ENCODE results near the gene ANKRD44.

DNA sequence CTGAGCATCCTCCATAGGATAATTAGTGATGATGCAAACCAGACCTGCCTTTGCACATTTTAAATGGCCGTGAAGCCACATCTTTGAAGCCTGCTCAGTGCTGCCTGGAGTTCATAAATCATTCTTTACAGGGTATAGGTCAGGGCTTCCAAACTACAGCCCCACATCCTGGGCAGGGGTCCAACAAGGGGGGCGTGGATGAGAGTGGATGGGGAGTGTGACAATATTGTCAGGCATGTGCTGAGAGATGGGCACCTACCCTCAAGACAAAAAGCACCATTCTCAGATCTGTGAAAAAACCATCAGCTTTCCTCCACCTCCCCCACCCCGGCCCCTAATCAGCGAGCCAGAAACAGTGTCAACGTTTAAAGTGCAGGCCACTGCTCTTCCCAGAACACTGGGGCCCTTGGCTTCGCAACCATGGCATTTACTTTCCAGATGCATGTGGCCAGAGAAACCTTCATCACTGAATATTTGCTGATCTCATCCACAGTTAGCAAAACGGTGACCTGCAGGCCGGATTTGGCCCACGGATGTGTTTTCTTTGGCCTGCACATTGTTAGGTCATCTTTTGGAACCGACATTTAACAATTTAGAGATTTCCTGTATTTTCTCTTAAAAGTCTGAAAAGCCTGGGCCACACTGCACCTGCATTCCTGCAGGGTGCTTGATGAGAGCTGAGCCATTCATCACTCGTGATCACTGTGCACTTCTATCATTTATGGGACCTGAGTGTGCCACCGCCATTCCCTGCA is 130.7 kb downstream of the ANKRD44 start:
- TF ChIP-seq SREBF2 (IDR thresholded peaks at IDR 0.05) (no peak), SMC3 (IDR thresholded peaks at IDR 0.05) (no peak), HDAC2 (IDR thresholded peaks at IDR 0.05) (no peak), BHLHE40 (IDR thresholded peaks at IDR 0.05; ENCODE audit: low read depth, low read length) (no peak)
- TF ChIP-seq, protein P1, sequence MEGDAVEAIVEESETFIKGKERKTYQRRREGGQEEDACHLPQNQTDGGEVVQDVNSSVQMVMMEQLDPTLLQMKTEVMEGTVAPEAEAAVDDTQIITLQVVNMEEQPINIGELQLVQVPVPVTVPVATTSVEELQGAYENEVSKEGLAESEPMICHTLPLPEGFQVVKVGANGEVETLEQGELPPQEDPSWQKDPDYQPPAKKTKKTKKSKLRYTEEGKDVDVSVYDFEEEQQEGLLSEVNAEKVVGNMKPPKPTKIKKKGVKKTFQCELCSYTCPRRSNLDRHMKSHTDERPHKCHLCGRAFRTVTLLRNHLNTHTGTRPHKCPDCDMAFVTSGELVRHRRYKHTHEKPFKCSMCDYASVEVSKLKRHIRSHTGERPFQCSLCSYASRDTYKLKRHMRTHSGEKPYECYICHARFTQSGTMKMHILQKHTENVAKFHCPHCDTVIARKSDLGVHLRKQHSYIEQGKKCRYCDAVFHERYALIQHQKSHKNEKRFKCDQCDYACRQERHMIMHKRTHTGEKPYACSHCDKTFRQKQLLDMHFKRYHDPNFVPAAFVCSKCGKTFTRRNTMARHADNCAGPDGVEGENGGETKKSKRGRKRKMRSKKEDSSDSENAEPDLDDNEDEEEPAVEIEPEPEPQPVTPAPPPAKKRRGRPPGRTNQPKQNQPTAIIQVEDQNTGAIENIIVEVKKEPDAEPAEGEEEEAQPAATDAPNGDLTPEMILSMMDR (IDR thresholded peaks at IDR 0.05): no peak
- TF ChIP-seq, protein P2, sequence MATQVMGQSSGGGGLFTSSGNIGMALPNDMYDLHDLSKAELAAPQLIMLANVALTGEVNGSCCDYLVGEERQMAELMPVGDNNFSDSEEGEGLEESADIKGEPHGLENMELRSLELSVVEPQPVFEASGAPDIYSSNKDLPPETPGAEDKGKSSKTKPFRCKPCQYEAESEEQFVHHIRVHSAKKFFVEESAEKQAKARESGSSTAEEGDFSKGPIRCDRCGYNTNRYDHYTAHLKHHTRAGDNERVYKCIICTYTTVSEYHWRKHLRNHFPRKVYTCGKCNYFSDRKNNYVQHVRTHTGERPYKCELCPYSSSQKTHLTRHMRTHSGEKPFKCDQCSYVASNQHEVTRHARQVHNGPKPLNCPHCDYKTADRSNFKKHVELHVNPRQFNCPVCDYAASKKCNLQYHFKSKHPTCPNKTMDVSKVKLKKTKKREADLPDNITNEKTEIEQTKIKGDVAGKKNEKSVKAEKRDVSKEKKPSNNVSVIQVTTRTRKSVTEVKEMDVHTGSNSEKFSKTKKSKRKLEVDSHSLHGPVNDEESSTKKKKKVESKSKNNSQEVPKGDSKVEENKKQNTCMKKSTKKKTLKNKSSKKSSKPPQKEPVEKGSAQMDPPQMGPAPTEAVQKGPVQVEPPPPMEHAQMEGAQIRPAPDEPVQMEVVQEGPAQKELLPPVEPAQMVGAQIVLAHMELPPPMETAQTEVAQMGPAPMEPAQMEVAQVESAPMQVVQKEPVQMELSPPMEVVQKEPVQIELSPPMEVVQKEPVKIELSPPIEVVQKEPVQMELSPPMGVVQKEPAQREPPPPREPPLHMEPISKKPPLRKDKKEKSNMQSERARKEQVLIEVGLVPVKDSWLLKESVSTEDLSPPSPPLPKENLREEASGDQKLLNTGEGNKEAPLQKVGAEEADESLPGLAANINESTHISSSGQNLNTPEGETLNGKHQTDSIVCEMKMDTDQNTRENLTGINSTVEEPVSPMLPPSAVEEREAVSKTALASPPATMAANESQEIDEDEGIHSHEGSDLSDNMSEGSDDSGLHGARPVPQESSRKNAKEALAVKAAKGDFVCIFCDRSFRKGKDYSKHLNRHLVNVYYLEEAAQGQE (IDR thresholded peaks at IDR 0.05): no peak

All from A549 (cell line).